Measurements from ENCODE around the gene HIPK2. TPM values are rescaled to one million over a fixed set of nuclear protein-coding genes. Genes with fewer than 3 reads are reported as not detected.
A peak's percentile ranks its signal among the peaks of the same experiment; 100 is the strongest.

The HIPK2 gene
- total RNA-seq, 4 donors from 2014 or later: 16.6 to 60.2 (median 35.1) TPM

DNA sequence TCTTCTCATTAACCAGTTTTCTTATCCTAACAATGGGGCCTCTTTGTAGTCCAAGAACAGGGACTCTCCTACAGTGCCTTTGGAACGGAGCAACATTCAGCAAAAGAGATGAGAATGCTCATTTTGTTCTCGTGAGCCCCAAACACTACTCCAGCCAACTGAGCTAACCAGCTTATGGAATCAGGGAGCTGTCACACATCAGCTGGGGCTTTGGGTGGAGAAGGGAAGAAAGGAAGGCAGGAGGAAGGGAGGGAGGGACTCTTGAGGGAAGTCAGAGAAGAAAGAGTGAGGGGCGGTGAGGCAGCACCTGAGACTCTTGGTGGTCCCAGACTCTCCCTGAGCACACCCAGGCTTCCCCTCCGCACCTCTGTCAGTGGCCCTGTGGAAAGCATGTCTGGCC, 131.2 kb downstream of the HIPK2 start:
- Histone ChIP-seq H3K36me3 (peaks cover 0 to 7% (median 0%) of the 10 kb centered on the region in 3 donors), H3K9me3 (no peaks in the 10 kb centered on the region), H3K27ac (peak overlapping the region in 2 of 4 donors; percentile 63 to 80), H3K4me3 (no peak overlapping the region), H3K4me1 (peaks cover 0 to 23% (median 12%) of the 10 kb centered on the region in 4 donors), H3K27me3 (no peaks in the 10 kb centered on the region)
- no peak for DNase-seq
- TF ChIP-seq, protein P1, sequence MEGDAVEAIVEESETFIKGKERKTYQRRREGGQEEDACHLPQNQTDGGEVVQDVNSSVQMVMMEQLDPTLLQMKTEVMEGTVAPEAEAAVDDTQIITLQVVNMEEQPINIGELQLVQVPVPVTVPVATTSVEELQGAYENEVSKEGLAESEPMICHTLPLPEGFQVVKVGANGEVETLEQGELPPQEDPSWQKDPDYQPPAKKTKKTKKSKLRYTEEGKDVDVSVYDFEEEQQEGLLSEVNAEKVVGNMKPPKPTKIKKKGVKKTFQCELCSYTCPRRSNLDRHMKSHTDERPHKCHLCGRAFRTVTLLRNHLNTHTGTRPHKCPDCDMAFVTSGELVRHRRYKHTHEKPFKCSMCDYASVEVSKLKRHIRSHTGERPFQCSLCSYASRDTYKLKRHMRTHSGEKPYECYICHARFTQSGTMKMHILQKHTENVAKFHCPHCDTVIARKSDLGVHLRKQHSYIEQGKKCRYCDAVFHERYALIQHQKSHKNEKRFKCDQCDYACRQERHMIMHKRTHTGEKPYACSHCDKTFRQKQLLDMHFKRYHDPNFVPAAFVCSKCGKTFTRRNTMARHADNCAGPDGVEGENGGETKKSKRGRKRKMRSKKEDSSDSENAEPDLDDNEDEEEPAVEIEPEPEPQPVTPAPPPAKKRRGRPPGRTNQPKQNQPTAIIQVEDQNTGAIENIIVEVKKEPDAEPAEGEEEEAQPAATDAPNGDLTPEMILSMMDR (IDR thresholded peaks at IDR 0.05): no peak
- no peak for TF ChIP-seq POLR2A (IDR thresholded peaks at IDR 0.05)

DNA sequence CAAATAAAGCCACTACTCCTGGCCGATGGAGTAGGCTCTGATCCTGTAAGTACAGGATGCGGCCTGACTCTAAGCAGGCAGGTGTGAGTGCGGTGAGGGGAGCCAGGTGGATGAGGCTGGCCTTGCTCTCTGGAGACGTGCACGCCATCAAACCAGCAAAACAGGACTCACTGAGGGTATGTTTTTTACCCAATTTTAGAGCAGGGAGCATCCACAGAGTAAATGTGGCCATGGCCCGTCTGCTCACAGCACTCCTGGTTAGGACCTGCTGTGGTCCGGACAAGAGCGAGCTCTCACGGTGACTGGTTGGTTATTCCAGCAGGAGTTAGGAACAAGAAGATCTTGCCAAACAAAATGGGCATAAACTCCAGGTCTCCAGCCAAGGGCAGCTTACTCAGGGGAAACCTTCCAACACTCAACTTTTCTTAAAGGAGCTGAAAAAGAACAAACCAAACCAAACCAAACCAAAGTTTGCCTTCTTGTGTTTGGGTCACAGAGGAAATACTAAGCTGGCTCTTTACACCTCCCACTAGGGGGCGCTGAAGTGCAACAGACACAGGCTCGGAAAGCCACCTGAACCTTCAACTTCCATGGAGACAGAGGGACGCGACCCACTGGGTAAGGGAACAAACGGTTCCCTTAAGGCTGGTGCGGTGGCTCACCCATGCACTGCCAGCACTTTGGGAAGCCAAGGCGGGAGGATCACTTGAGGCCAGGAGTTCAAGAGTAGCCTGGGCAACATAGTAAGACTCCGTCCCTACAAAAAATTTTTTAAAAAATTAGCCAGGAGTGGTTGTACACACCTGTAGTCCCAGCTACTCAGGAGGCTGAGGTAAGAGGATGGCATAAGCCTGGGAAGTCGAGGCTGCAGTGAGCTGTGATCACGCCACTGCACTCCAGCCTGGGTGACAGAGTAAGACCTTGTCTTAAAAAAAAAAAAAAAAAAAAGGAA, 131.9 kb downstream of the HIPK2 start:
- Histone ChIP-seq H3K27me3 (no peaks in the 10 kb centered on the region), H3K4me1 (peaks cover 0 to 23% (median 12%) of the 10 kb centered on the region in 4 donors), H3K9me3 (no peaks in the 10 kb centered on the region), H3K4me3 (no peak overlapping the region), H3K36me3 (peaks cover 0 to 7% (median 0%) of the 10 kb centered on the region in 3 donors), H3K27ac (peak overlapping the region in 2 of 4 donors; percentile 63 to 80)
- peak; percentile 83 to 94 (median 85) for DNase-seq
- TF ChIP-seq, protein P1 (IDR thresholded peaks at IDR 0.05): peak; percentile 91 to 96 (median 94)
- no peak for TF ChIP-seq POLR2A (IDR thresholded peaks at IDR 0.05)

DNA sequence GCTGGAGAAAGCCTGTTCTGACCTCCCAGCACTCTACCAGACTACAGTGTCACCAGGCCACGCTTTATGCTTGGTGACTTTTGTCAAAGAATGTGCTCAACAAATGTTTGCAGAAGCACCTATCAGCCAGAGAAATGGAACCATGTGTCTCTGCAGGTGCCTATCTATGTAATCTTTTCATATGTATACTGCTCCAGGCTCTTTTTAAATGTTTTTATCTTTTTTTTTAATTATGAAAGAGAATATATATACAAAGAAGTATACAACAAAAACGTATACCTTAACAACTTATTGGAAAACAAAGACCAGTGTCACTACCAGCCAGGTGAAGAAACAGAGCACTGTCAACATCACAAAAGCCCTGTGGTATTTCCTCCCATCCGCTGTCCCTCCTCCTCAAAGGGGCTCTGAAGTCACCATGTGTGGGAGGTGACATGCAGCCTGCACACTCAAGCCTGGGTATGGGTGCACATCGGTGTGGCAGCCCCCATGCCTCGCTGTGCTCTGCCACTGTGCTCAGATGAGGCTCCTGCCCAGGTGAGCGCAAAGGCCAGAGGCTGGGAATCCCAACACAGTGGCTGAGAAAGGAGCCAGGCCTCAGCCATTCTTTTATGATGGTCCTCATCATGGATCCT, 133.7 kb downstream of the HIPK2 start:
- no peak overlapping the region for H3K27ac ChIP-seq
- H3K36me3 ChIP-seq: peaks cover 0 to 7% (median 0%) of the 10 kb centered on the region in 3 donors
- TF ChIP-seq, protein P1 (IDR thresholded peaks at IDR 0.05): no peak
- TF ChIP-seq POLR2A (IDR thresholded peaks at IDR 0.05): no peak
- no peak for DNase-seq
- no peaks in the 10 kb centered on the region for H3K9me3 ChIP-seq
- H3K4me1 ChIP-seq: peaks cover 0 to 15% (median 10%) of the 10 kb centered on the region in 4 donors
- no peak overlapping the region for H3K4me3 ChIP-seq
- no peaks in the 10 kb centered on the region for H3K27me3 ChIP-seq

DNA sequence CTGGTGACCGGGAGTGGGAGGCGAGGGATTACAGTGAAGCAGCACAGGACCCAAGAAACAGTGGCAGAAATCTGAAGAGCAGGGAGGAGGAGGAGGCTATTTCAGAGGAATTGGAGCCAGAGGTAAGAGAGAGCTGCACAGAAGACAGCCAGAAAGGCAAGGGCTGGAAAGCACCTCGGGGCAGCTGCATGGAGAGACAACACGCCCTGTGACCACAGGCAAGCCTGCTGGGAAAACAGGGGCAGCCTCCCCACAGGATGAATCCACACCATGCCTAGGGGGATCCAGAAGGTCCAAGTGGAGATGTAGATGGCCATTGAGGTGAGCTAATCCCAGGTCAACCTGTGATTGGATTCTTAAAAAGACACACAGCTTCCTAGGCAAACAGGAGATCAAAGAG, 135.5 kb downstream of the HIPK2 start:
- peaks cover 0 to 7% (median 4%) of the 10 kb centered on the region in 4 donors for H3K4me1 ChIP-seq
- no peak for TF ChIP-seq POLR2A (IDR thresholded peaks at IDR 0.05)
- TF ChIP-seq, protein P1 (IDR thresholded peaks at IDR 0.05): no peak
- DNase-seq: no peak
- no peak overlapping the region for H3K27ac ChIP-seq
- no peaks in the 10 kb centered on the region for H3K9me3 ChIP-seq
- H3K36me3 ChIP-seq: peaks cover 0 to 7% (median 0%) of the 10 kb centered on the region in 3 donors
- H3K4me3 ChIP-seq: no peak overlapping the region
- H3K27me3 ChIP-seq: no peaks in the 10 kb centered on the region

DNA sequence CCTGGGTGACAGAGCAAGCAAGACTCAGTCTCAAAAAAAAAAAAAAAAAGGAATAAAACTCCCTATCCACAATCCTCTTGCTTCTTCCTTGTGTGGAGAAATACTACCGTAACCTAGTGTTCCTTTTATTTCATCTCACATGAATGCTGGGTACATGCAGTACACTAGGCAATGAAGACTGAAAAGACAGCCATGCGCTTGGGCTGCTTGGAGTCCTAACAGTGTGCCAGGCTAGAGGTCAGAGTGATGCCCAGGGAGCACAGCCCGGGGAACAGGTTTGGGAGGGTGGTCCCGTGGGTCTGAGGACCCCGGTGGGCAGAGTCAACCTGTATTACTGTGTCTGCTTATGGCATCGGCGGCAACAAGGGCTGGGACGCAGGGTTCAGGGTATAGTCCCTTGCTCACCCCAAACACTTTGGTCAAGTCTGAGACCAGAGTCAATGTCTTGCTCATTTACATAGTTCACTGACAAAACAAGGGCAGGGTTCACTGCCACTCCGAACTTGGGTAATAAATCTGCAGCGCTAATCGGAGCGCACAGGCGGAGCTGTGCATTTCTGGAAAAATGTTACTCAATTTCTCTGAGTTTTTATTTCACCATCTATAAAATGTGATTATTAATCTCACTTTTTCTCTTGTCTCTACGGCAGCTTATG, 136.3 kb downstream of the HIPK2 start:
- Histone ChIP-seq H3K9me3 (no peaks in the 10 kb centered on the region), H3K4me1 (peaks cover 0 to 6% (median 4%) of the 10 kb centered on the region in 4 donors), H3K27me3 (no peaks in the 10 kb centered on the region), H3K36me3 (peaks cover 0 to 7% (median 0%) of the 10 kb centered on the region in 3 donors), H3K27ac (peak overlapping the region in 1 of 4 donors; percentile 42), H3K4me3 (no peak overlapping the region)
- TF ChIP-seq, protein P1 (IDR thresholded peaks at IDR 0.05): peak in 3 of 6 experiments; percentile 36 to 43 (median 39)
- no peak for TF ChIP-seq POLR2A (IDR thresholded peaks at IDR 0.05)
- DNase-seq: peak in 2 of 3 donors; percentile 58 to 59
